ENCODE results near the gene IZUMO1. TPM values are rescaled to one million over a fixed set of nuclear protein-coding genes. Genes with fewer than 3 reads are reported as not detected.

IZUMO1 gene
- total and polyA plus RNA-seq, 2 of the 13 experiments (the other 11 are each of a cell fraction or from before 2014, with no cell fraction given), result 0.07 to 0.22 TPM

DNA sequence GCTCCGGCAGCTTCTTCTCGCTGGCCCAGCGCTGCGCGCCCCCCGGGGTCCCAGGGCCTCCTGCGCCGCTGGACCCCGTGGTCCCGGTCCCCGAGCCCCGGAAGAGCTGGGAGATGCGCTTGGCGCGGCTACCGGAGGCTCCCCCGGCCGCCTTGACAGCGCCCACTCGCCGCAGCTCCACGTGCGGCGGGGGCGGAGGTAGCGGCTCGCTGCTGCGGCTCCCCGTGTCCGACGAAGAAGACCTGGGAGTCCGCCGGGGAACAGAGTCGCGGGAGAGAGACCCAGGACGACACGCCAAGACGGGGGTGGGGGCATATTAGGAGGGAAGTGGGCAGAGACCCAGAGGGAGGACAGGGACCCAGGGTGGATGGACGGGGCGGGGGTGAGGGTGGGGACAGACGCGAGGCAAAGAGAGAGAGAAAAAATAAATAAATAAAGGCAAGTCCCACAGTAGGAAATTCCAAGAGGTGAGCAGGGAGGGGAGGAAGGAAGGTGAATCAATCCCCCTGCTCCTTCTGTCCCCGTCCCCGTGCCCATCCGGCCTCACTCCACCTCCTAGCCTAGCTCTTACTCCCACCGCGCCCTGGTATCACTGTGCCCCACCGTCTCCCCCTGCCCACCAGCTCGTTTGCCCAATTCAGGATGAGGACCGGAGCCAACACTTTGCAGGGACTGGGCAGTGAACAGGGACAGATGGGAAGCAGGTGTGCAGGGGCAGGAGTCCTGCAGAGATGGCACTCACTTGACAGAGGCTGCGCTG lies 7.1 kb downstream of the IZUMO1 start:
- no peaks in the 10 kb centered on the region for H3K79me2 ChIP-seq (ENCODE audit: insufficient read depth, low read length)
- TF ChIP-seq AHR (CRISPR knock-in tag; IDR thresholded peaks at IDR 0.05) (no peak), CHCHD3 (CRISPR knock-in tag; IDR thresholded peaks at IDR 0.05) (0 out of 2 replicates have a peak, but pooled peaks have one; percentile 0)
- H3K4me3 ChIP-seq (replicated peaks in 1 of 3; ENCODE audit: insufficient read depth in 1 of 3, low read depth in 2 of 3, low read length in 3 of 3), result no peak overlapping the region
- H3K4me2 ChIP-seq (ENCODE audit: low read depth, low read length), result 0 out of 2 replicates have a peak overlapping the region, but pooled peaks have one; percentile 18
- H3K27ac ChIP-seq (ENCODE audit: extremely low read length, insufficient read depth, low read length), result no peak overlapping the region
- no peaks in the 10 kb centered on the region for H3K36me3 ChIP-seq (replicated peaks in 1 of 2; ENCODE audit: control insufficient read depth in 1 of 2, insufficient read depth in 2 of 2, low read length in 2 of 2)
- ChIA-PET POLR2A (interaction anchor here (1.0 to 1.4 kb wide), 3 partner anchors 44 to 49 kb away, joined by 3 to 6 read pairs (median 3); partner anchors contain the start of gene FUT2), CTCF (ENCODE audit: low intra/inter-chr PET ratio, low total read pairs) (interaction anchor here (1.3 to 1.7 kb wide), 5 partner anchors 26 to 93 kb away, joined by 6 to 18 read pairs (median 10); partner anchors contain the start of gene CA11)
- H3K27me3 ChIP-seq (ENCODE audit: control insufficient read depth in 1 of 2, insufficient read depth in 2 of 2, low read length in 2 of 2), result peaks cover 0 to 1% of the 10 kb centered on the region in 2 experiments; a peak in 1 of 5 replicates
- H3K9ac ChIP-seq (ENCODE audit: insufficient read depth, low read depth, low read length), result no peak overlapping the region
- H3K9me3 ChIP-seq (ENCODE audit: low read length), result no peaks in the 10 kb centered on the region
- WGBS (ENCODE audit: low lambda C conversion rate), result 88% methylated on average over 39 of the region's 51 CpGs
- no peak for DNase-seq (ENCODE audit: low spot score)
- no peak overlapping the region for H2AFZ ChIP-seq (ENCODE audit: low read length)
- no peak for FAIRE-seq
- intact Hi-C loops (cut with micrococcal nuclease; ENCODE audit: unreplicated experiment) (no loop called here), in situ Hi-C loops (cut with HindIII; ENCODE audit: extremely low pct_ligation_motif_present, low pct_unique_long_range_greater_than_20kb) (no loop called here)
- peaks cover 44% of the 10 kb centered on the region for H3K4me1 ChIP-seq (ENCODE audit: insufficient read depth, low read length)
- H4K20me1 ChIP-seq (ENCODE audit: insufficient read depth, low read length), result no peaks in the 10 kb centered on the region
- no peak for ATAC-seq
- no TSS peak for BruUV-seq (replicated peaks)

DNA sequence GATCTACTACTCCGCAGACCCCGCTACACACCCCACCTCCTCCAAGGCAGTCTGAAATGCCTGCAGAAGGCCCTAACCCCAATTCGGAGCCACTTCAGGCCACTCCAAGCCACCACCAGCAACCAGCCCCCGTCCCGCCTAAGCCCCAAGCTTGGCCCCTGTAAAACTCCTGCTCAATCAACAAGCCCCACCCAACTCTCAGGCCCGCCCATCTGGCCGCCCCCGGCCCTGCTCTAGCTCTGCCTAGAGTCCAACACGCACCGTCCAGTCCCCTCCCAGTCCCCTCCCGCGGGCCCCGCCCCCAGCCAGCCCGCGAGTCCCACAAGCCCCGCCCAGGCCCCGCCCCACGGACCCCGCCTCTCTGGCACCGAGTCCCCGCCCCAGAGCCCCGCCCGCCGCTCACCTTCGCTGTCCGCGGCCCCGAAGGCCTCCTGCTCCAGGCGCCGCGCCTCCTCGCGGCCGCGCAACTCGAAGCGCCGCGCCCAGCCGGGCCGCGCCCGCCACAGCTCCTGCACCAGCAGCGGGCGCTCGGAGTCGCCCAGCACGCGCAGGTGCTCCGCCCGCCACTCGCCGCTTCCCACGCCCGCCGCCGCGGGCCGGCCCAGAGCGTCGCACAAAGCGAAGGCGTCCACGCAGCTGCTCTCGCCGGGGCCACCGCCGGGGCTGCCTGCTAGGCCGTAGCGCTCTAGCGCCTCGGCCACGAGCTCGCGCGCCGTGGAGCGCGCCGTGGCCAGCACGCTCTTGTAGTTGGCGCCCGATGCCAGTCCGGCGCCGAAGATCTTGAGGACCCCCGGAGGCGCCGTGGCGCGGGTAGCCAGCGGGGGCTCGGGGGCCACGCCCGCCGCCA lies 7.9 kb downstream of the IZUMO1 start:
- no TSS peak for BruUV-seq (replicated peaks)
- intact Hi-C loops (cut with micrococcal nuclease; ENCODE audit: unreplicated experiment), result loop anchor here (1.0 kb wide), 2 partner anchors 24 to 63 kb away; no protein-coding TSS in a partner anchor
- Histone ChIP-seq H3K4me3 (replicated peaks in 1 of 3; ENCODE audit: insufficient read depth in 1 of 3, low read depth in 2 of 3, low read length in 3 of 3) (peak overlapping the region; percentile 53 to 89 (median 81)), H3K27ac (ENCODE audit: extremely low read length, insufficient read depth, low read length) (peak overlapping the region; percentile 94), H3K4me2 (ENCODE audit: low read depth, low read length) (peak overlapping the region; percentile 98), H3K9ac (ENCODE audit: insufficient read depth, low read depth, low read length) (peak overlapping the region; percentile 81), H2AFZ (ENCODE audit: low read length) (peak overlapping the region; percentile 44), H3K4me1 (ENCODE audit: insufficient read depth, low read length) (peaks cover 38% of the 10 kb centered on the region), H3K9me3 (ENCODE audit: low read length) (no peaks in the 10 kb centered on the region), H3K79me2 (ENCODE audit: insufficient read depth, low read length) (no peaks in the 10 kb centered on the region), H3K36me3 (replicated peaks in 1 of 2; ENCODE audit: control insufficient read depth in 1 of 2, insufficient read depth in 2 of 2, low read length in 2 of 2) (no peaks in the 10 kb centered on the region), H4K20me1 (ENCODE audit: insufficient read depth, low read length) (no peaks in the 10 kb centered on the region), H3K27me3 (ENCODE audit: control insufficient read depth in 1 of 2, insufficient read depth in 2 of 2, low read length in 2 of 2) (peaks cover 0 to 1% of the 10 kb centered on the region in 2 experiments; a peak in 1 of 5 replicates)
- POLR2A ChIA-PET, result interaction anchor here (0.5 to 2.1 kb wide), 17 partner anchors 10 to 237 kb away, joined by 3 to 40 read pairs (median 4); partner anchors contain the start of genes CA11, FUT2, MAMSTR and PPP1R15A
- FAIRE-seq, result peak; percentile 39
- in situ Hi-C loops (cut with HindIII; ENCODE audit: extremely low pct_ligation_motif_present, low pct_unique_long_range_greater_than_20kb), result no loop called here
- DNase-seq (ENCODE audit: low spot score), result peak; percentile 92
- ATAC-seq, result peak; percentile 96
- CTCF ChIA-PET (ENCODE audit: low intra/inter-chr PET ratio, low total read pairs), result interaction anchor here (1.3 to 1.7 kb wide), 5 partner anchors 25 to 92 kb away, joined by 6 to 18 read pairs (median 10); partner anchors contain the start of gene CA11
- 0% methylated on average over 7 of the region's 96 CpGs for WGBS (ENCODE audit: low lambda C conversion rate)
- no peak for TF ChIP-seq ZMAT3 (CRISPR knock-in tag; conservative IDR thresholded peaks at IDR 0.05)
- TF ChIP-seq TBL1XR1 (IDR thresholded peaks at IDR 0.05; ENCODE audit: borderline replicate concordance, low read length, partially characterized antibody), result no peak
- no peak for TF ChIP-seq RFX1 (IDR thresholded peaks at IDR 0.05)
- TF ChIP-seq, protein P1, sequence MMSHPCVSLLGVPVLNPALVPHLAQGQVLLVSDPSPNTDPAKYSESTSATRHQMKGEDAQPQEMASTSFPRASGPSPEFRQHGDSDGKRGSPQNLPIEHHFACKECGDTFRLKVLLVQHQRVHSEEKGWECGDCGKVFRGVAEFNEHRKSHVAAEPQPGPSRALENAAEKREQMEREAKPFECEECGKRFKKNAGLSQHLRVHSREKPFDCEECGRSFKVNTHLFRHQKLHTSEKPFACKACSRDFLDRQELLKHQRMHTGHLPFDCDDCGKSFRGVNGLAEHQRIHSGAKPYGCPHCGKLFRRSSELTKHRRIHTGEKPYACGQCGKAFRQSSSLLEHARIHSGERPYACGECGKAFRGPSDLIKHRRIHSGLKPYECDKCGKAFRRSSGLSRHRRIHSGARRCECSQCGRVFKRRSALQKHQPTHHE (CRISPR knock-in tag; IDR thresholded peaks at IDR 0.05; ENCODE audit: borderline replicate concordance), result no peak; the same call in 1 of the 2 replicates
- TF ChIP-seq FOXK1 (CRISPR knock-in tag; IDR thresholded peaks at IDR 0.05; ENCODE audit: borderline replicate concordance, low read depth), result no peak
- TF ChIP-seq ZNF253 (CRISPR knock-in tag; IDR thresholded peaks at IDR 0.05; ENCODE audit: borderline replicate concordance), result 0 out of 2 replicates have a peak, but pooled peaks have one; percentile 23
- TF ChIP-seq ISL2 (CRISPR knock-in tag; IDR thresholded peaks at IDR 0.05), result peak; percentile 22; the same call in 1 of the 2 replicates
- TF ChIP-seq, protein P2, sequence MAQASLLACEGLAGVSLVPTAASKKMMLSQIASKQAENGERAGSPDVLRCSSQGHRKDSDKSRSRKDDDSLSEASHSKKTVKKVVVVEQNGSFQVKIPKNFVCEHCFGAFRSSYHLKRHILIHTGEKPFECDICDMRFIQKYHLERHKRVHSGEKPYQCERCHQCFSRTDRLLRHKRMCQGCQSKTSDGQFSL (CRISPR knock-in tag; IDR thresholded peaks at IDR 0.05), result no peak
- peak; percentile 55; the same call in 1 of the 2 replicates for TF ChIP-seq HES4 (CRISPR knock-in tag; IDR thresholded peaks at IDR 0.05; ENCODE audit: borderline replicate concordance)
- no peak; the same call in 1 of the 2 replicates for TF ChIP-seq MYC (CRISPR knock-in tag; IDR thresholded peaks at IDR 0.05; ENCODE audit: borderline replicate concordance)

All from HepG2 (cell line).